Stimulated activated CD4-positive, alpha-beta T cell treated with anti-CD3 and anti-CD28 coated beads, Interleukin-15, amount 100 ng/mL, for 24 hours (primary cell): ENCODE results near the gene CUL1.

Experiments used
- DNase-seq: peaks from one replicate; pipeline ENCODE4 v3.0.0-alpha.2; 2020

Gene CUL1

GRCh38 chr7:148772297-148773089 is 73.8 kb downstream of the CUL1 start:
- peak; percentile 55 for DNase-seq

GRCh38 chr7:148773334-148773733 is 74.6 kb downstream of the CUL1 start:
- DNase-seq = peak; percentile 30

- no peak for DNase-seq
These were observed 75.8 kb downstream of the CUL1 start for GRCh38 chr7:148774471-148774870.

- no peak for DNase-seq
These were observed 84.2 kb downstream of the CUL1 start for GRCh38 chr7:148782757-148783456.

- DNase-seq = no peak
These were observed 85.3 kb downstream of the CUL1 start for GRCh38 chr7:148783801-148784527.

- no peak for DNase-seq
These were observed 89.0 kb downstream of the CUL1 start for GRCh38 chr7:148787571-148788295.

GRCh38 chr7:148789220-148789619 is 90.5 kb downstream of the CUL1 start:
- DNase-seq = no peak

- no peak for DNase-seq
These were observed 91.5 kb downstream of the CUL1 start for GRCh38 chr7:148790131-148790726.

GRCh38 chr7:148790850-148791249 is 92.1 kb downstream of the CUL1 start:
- DNase-seq = no peak

GRCh38 chr7:148791546-148791945 is 92.8 kb downstream of the CUL1 start:
- DNase-seq = no peak

GRCh38 chr7:148793590-148793989 is 94.9 kb downstream of the CUL1 start:
- DNase-seq = no peak

GRCh38 chr7:148794476-148794875 is 95.8 kb downstream of the CUL1 start:
- no peak for DNase-seq

GRCh38 chr7:148796841-148797240 is 98.1 kb downstream of the CUL1 start:
- no peak for DNase-seq

GRCh38 chr7:148799893-148800555 is 101.3 kb downstream of the CUL1 start:
- DNase-seq = no peak

GRCh38 chr7:148800677-148801076 is 102.0 kb downstream of the CUL1 start:
- DNase-seq = no peak

GRCh38 chr7:148802101-148802493 is 103.4 kb downstream of the CUL1 start:
- no peak for DNase-seq

GRCh38 chr7:148803094-148803493 is 104.4 kb downstream of the CUL1 start:
- DNase-seq = no peak

GRCh38 chr7:148804343-148805235 is 105.9 kb downstream of the CUL1 start:
- DNase-seq = no peak

GRCh38 chr7:148806187-148806586 is 107.5 kb downstream of the CUL1 start:
- no peak for DNase-seq

GRCh38 chr7:148807436-148807835 is 108.7 kb downstream of the CUL1 start:
- DNase-seq = no peak

GRCh38 chr7:148809856-148810255 is 111.2 kb downstream of the CUL1 start:
- no peak for DNase-seq
